ENCODE measurements around the gene ZNF286A.
"Not testable (repeated sequence)": the region's sequence is repeated elsewhere in the genome, so short reads cannot be mapped to it uniquely, and the experiment has no call there.

ZNF286A gene

DNA sequence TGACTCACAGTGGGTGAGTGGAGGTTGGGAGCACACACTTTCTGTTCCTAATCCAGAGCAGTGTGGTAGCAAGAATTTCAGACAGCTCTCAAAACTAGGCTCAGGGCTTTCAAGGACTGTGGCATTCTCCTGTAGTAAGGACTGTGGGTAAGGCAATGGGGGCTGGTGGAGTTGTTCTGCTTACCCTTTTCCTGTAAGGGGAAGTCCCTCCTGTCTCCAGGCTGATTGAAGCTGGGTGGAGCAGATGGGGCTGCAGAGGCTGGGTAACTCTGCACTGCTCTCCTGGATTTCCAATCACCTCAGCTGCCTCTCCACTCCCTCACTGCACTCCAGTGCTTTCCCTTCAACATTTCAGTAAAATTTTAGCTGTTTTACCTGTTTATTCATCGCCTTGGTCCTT lies 12.1 kb upstream of the ZNF286A start:
- H3K27ac ChIP-seq, result not testable (repeated sequence)

DNA sequence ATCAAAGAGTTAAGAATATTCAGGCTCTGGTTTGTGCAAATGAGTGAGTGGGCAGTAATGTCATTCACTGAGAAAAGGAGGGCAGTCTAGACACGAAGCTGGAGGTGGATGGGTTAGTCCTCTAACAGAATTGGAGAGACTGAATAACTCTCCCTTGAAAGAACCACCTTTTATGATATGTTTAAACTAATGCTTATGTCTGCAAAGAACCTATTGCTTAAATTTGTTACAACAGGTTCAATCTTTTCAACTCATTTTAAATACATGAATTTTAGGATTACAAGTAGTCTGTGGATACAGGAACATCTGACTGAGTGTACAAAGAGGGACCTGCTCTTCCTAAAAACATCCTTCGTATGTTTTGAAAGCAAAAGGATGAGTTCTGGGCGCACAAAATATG lies 585 bp upstream of the ZNF286A start:
- not testable (repeated sequence) for H3K27ac ChIP-seq

More for the DNA sequence above, 12.1 kb upstream of the ZNF286A start:
- not testable (repeated sequence) for DNase-seq (ENCODE audit: low read depth, low spot score)

DNA sequence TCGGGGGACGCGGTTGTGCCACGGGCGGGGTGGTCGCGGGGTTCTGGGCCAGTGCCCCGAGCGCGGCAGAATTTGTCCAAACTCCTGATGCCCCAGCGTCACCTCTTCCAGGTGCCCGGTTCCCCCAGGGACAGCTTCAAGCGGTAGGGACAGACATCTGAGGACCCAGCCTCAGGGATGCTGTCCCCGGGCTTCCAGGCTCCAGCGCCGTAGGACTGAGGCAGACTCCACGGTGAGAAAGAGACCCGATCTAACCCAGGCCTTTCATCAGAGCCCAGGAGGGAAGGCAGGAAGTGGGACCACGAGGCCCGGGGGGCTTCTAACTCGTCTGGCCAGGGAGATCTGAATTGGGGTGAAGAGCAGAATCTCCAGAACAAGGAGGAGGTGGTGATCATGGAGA lies 385 bp downstream of the ZNF286A start:
- H3K27ac ChIP-seq; DNase-seq (ENCODE audit: low read depth, low spot score): not testable (repeated sequence)

More for the DNA sequence above, 585 bp upstream of the ZNF286A start:
- DNase-seq (ENCODE audit: low read depth, low spot score), result not testable (repeated sequence)

DNA sequence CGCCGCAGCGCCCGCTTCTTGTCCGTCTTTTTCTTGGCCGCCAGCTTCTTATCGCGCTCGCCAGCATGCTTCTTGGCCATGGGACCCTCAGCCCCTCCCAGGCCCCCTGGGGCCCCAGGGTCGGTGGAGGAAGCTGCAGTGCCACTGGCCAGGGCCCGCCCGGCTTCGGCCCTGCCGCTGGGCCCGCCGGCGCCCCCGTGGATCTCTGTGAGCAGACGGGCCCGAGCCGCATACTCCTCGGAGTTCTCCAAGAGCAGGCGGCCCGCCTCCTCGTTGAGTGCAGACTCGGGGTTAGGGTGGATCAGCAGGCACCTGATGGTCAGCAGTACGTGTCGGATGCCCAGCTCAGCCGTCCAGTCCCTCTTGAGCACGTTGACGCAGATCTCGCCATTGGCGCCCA lies 4.7 kb downstream of the ZNF286A start:
- not testable (repeated sequence) for DNase-seq (ENCODE audit: low read depth, low spot score); H3K27ac ChIP-seq

DNA sequence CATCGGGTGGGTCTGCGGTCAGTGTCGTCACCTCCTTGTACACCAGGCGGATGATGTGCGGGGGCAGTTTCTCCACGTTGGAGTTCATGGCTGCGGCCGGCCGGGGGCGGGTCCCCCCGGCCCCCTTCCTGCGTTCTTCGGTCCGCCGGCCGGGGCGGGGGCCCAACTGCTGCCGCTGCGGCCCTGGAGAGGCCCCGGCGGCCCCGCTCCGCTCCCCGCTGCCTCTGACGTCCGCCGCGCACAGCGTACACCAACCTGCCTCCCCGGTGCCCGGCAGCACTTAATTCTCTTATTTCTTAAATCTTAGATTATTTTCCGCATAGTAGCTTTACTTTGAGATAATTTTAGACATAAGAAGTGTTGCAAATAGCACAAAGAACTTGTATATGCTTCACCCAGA lies 5.3 kb downstream of the ZNF286A start:
- H3K27ac ChIP-seq; DNase-seq (ENCODE audit: low read depth, low spot score): not testable (repeated sequence)

DNA sequence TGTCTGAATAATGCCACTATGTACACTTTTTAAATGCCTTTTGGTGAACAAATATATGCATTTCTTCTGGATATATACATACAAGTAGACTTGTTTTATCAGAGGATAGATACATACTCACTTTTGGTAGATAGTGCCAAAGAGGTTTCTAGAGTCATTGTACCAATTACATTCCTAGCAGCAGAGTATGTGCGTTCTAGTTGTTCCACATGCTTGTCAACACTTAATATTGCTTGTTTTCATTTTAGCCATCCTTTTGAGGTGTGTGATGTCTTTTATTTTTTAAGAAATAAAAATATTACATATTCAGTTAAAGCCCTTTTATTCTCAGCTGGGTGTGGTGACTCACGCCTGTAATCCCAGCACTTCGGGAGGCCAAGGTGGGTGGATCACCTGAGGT lies 9.3 kb downstream of the ZNF286A start:
- not testable (repeated sequence) for H3K27ac ChIP-seq; DNase-seq (ENCODE audit: low read depth, low spot score)

DNA sequence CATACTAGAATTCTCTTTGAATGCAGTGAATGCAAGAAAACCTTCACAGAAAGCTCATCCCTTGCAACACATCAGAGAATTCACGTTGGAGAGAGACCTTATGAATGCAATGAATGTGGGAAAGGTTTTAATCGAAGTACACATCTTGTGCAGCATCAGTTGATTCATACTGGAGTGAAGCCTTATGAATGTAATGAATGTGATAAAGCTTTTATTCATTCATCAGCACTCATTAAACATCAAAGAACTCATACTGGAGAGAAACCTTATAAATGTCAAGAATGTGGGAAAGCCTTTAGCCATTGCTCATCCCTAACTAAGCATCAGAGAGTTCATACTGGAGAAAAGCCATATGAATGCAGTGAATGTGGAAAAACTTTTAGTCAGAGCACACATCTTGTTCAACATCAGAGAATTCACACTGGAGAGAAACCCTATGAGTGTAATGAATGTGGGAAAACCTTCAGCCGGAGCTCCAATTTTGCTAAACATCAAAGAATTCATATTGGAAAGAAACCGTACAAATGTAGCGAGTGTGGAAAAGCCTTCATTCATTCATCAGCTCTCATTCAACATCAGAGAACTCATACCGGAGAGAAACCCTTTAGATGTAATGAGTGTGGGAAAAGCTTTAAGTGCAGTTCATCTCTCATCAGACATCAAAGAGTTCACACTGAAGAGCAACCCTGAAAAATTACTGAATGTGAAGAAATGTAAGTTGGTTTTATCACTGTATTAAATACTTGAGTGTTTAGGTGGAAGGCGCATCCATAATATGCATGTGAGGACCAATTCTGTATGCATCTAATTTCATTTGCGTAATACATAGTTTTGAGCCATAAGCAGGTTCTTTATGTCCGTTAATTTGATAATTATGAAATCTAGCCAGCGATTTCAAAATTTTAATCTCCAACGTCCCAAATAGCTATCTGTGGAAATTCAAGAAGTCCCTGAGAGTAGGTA lies 17.3 kb downstream of the ZNF286A start:
- DNase-seq (ENCODE audit: low read depth, low spot score); H3K27ac ChIP-seq: not testable (repeated sequence)

DNA sequence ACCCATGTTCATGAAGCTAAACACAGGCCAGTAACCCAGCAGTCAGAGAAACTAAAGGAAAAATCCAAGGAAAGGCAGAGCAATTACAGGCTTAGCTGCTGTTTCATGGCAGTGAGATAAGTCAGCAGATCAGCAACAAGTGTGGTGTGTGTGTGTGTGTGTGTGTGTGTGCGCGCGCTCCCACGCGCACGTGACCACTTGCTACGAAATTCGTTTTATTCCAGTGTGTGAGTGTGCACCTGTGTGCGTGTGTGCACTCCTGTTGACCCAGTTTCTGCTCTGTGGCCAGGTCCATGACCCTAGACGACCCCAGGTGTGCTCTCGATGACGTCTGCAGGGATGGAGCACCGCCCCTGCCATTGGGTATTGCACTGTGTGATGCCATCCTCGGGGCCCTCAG lies 31.0 kb downstream of the ZNF286A start:
- not testable (repeated sequence) for DNase-seq (ENCODE audit: low read depth, low spot score); H3K27ac ChIP-seq

DNA sequence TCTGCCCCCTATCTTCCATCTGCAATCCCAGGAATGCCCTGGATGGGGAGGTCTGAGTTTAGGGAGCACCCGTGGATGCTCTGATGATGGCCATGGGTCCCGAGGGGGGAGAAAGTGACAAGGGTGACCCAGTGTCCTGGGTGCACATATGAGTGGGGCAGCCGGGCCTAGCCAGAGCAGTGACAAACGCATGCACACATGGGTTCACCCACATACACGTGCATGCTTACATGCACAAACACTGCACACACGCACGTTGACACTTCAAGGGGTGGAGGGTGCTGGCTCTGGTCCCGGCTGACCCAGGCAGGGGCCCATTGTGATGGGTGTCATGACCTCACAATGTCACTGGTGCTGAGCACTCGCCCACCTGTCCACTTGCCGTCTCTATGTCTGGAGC lies 32.3 kb downstream of the ZNF286A start, which contains the start of gene TBC1D26:
TBC1D26 (plus strand) TSS at position 384 of the 400 bp plus-strand sequence. CDS start 3,066 bp downstream, outside the sequence.
- H3K27ac ChIP-seq; DNase-seq (ENCODE audit: low read depth, low spot score): not testable (repeated sequence)

DNA sequence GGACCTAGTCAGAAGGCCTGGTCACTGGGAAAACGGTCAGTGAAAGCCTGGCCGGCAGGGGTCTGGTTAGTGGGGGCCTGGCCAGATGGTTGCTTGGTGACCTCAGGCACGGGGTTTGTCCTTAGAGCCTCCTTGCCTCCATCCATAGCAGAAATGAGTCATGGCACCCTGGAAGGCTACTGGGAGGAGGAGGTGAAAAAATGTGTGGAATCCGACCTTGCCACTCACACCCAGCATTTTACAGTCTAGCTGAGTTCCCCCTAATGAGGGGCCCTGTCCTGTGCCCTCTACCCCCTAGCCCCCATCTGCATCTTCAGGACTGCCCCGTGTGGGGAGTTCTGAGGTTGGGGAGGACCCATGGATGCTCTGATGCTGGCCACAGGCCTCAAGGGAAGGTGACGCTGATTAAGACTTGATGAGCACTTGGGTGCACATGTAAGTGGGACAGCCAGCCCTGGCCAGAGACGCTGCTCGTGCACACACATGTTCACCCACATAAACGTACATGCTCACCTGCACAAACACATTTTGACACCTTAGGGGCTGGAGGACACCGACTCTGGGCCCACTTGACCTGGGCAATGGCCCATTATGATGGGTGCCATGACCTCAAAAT lies 33.7 kb downstream of the ZNF286A start:
- not testable (repeated sequence) for DNase-seq (ENCODE audit: low read depth, low spot score); H3K27ac ChIP-seq

DNA sequence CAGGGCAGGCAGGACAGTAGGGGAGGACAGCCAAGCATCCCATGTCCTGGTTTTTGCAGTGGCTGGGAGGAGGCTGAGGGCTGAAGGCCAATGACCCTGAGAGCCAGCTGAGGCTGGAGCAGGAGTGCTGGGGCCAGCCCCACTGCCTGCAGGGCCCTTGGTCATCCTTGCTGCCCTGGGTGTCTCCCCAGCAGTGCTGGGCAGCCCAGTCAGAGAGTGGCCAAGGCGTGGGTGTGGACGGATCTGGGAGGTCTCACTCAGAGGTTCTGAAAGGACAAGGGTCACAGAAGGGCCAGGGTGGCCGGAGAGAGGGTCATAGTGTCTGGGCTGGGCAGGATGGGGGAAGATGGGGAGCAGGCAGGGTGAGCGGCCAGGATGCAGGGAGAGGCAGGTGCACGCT lies 37.0 kb downstream of the ZNF286A start:
- not testable (repeated sequence) for DNase-seq (ENCODE audit: low read depth, low spot score); H3K27ac ChIP-seq

DNA sequence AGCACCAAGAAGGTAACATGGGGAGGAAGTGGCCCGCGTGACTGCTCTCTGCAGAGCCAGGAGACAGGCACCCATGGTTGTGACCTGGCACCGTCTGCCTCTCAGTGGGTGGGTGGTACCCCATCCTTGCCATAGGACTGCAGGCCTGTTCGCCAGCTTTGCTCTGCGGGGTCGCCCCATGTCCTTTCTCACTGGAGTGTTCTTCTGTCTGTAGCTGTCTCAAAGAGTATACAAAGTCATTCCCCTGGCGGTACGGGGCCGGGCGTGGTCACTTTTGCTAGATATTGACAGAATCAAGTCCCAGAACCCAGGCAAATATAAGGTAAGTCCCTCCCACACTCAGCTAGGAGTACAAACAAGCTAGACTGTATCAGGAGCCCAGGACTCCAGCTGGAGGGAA lies 38.5 kb downstream of the ZNF286A start:
- H3K27ac ChIP-seq, result no peak overlapping the region
- no peak for DNase-seq (ENCODE audit: low read depth, low spot score)

DNA sequence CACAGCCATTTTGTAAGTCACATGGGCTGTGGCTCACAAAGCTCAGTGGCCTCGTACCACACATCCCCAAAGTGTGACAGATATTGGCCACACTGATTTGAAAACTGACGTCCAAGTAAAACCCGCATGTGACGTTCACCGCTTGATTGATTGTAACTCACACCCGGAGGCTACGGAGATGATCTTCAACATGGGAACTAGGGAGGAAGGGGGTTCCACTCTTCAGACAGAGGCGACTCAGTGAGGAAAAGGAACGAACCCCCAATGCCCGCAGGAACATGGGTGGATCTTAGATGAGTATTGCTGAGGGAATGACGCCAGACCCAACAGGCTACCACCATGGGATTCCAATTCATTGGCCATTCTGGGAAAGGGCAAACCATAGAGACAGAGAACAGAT lies 39.7 kb downstream of the ZNF286A start:
- not testable (repeated sequence) for DNase-seq (ENCODE audit: low read depth, low spot score); H3K27ac ChIP-seq

DNA sequence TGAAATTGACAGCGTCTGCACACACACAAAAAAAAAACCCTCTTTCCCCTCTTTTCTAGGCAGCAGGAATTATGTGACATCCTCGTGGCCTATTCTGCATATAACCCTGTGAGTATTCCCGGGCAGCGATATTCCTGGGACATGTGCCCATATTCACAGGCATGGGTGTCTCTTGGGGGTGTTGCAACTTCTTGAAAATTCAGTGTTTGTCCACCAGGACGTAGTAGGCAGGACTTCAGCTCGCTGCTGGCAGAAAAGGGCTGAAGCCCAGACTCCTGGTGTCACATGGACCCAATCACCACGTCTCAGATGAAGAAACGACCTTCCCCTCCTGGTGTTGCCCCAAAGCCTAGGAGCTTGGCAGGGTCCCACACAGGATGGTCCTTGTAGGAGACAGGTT lies 40.5 kb downstream of the ZNF286A start:
- not testable (repeated sequence) for H3K27ac ChIP-seq; DNase-seq (ENCODE audit: low read depth, low spot score)

DNA sequence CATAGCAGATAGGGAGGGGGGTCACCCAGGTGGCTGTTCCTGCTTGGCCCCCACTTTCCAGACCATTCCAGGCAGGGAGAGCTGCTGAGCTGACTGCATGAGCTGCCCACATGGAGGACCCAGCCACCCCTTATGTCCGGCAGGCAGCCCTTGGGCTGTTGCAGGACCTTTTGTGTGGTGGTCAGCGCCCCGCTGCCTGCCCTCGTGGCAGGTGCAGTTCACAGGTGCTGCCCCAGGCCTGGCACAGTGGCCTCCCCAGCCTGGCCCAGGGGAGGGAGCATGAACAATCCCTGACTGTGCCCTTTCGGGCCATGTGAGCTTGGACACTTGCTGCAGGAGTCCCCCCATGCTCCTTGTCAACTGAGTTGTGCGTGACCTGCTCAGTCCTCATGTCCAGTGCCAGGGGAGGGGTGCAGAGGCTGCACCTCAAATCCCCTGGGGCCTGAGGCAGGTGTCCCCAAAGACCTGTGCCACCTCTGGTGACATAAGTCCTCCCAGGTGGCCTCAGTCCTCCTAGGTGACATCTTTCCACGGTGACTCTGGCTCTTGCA lies 41.1 kb downstream of the ZNF286A start:
- no peak for DNase-seq (ENCODE audit: low read depth, low spot score)
- H3K27ac ChIP-seq, result no peak overlapping the region

DNA sequence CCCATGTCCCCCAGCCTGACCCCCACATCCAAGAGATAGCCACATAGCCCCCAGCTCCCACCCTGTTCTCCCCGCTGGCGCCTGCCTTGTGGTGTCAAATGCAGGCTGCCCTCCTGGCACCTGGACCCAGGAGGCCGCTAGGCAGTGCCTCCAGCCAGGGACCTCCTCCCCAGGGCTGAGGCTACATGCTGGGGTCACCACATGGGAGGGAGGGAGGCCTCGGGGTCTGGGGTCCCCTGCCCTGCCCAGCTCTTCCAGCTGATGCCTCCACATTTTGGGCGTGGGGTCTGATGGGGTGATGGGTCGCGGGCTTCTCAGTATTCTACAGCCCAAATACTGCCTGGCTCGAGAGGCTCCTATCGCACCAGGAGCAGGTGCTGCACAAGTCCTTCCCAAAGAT lies 42.1 kb downstream of the ZNF286A start:
- no peak for DNase-seq (ENCODE audit: low read depth, low spot score)
- no peak overlapping the region for H3K27ac ChIP-seq

DNA sequence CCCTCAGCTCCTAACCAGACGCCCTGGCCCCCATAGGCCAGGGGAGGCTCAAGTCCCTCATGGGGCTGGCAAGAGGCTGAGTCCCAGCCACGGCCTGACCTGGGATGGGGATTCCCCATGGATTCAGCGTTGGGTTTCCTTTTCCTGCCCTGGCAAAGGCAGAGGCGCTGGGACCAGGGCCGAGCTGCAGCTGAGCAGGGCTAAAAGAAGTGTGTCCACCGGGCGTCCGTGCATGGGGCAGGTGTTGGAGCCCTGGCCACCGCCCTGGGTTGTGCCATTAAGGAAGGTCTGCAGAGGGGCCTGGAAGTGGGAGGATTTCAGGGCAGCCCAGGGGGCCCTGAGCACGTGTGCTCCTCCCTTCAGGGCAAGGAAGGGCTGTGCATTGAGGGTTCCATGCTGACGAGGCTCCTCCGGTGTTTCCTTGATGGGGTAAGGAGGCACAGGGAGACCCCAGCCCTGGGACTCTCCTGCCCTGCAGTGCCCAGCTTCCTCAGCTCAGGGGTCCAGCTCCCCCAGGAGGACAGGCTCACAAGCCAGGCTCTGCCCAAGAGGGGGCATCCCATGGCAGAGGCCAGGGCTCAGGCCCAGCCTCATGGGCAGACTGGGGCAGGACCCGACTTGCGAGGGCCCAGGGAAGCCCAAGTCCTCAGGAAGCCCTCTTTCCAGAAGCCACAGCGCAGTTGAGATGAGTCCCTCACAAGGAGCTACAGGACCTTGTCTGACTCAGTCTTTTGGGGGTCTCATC lies 42.7 kb downstream of the ZNF286A start:
- H3K27ac ChIP-seq, result no peak overlapping the region
- no peak for DNase-seq (ENCODE audit: low read depth, low spot score)

DNA sequence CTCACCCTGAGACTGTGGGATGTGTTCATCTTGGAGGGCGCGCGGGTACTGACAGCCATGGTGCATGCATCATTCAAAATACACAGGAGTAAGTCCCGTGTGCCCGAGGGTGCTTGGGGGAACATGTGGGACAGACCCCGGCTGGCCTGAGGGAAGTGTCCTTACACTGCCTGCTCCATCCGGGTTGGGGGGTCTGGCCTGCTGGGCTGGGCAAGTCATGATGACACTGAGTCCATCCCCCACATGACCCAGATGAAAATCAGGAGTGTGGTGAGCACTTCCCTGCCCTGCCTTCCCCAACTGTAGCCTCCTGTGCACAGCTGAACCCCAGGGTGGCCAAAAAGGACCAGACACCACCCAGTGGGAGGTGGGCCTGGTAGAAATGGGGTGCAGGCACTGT lies 43.4 kb downstream of the ZNF286A start:
- H3K27ac ChIP-seq, result no peak overlapping the region
- DNase-seq (ENCODE audit: low read depth, low spot score), result no peak

DNA sequence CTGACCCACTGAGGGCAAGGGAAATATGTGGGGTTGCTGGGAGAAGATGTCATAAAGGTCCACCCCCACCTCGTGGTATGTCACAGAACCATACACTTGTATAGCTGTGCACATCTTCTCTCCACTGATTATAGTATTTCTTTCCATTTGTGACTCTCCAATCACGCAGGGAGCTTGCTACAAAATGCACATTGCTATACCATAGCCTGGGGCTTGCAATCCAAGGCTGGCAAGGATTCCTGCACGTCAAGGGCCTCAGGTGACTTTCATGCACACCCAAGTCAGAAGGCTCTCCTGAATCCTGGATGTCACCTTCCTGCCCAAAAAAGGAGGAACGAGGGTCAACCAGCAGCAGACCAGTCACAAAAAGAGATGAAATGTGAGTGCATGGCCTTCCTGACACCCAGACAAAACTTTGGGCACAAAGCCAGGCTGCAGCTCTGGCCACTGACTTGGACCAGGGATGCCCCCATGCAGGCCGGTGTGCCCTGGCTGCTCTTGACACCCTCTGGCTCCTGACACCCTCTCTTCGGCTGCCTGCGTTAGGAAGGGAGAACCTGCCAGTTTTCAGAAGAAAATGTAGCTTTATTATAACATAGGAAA lies 44.6 kb downstream of the ZNF286A start:
- H3K27ac ChIP-seq, result no peak overlapping the region
- DNase-seq (ENCODE audit: low read depth, low spot score), result no peak

DNA sequence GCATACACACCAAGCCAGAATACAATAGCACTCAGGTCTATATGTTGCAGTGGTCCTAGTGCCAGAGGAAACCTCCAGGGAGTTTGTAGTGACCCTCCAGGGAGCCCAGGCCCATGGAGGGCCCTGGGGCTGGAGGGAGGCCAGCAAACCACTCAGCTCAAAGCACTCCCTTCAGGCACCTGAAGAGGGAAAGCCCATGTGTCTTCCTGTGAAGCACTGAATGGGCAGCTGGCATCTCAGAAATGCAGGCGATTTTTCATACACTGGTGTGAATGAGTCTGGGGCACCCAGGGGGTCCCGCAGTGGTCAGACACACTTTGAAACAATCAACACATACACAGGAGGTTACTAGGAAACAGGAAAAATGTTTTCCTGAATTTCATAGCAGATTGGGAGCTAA lies 45.3 kb downstream of the ZNF286A start:
- DNase-seq (ENCODE audit: low read depth, low spot score), result no peak
- H3K27ac ChIP-seq, result no peak overlapping the region

Data from epithelial cell of prostate (primary cell).